Spleen (tissue), 7 donors: ENCODE data around the gene AKT3.

Experiments used
- POLR2AphosphoS5 ChIP-seq, 3 donors: sonication (generic); formaldehyde crosslinking; IDR thresholded peaks; one replicate each; pipeline ENCODE4 v1.5.1; 2017; ENCODE audit warnings: antibody characterized with exemption in 3 of 3
- TF ChIP-seq, protein P1 (sequence below), 11 experiments: fragments of 200-600 bp in 7 of 11; fragments of 450-650 bp in 4 of 11; sonication (generic) in 4 of 11; IDR thresholded peaks in 8 of 11; conservative IDR thresholded peaks in 3 of 11; 1 replicate in 7 of 11; 2 replicates in 4 of 11; pipeline versions ENCODE4 v1.4.0 to v1.8.0; 2016 to 2021; ENCODE audit warnings: antibody characterized with exemption in 11 of 11, inconsistent platforms in 4 of 11, mild to moderate bottlenecking in 1 of 11
- donor health status: DM: no; HTN: no; CAD: no; lungs with moderate emphysema.
- donor health status: DM: no; HTN: no; CAD: no.
- donor health status: DM: no; HTN: no; CAD: no.

DNA sequence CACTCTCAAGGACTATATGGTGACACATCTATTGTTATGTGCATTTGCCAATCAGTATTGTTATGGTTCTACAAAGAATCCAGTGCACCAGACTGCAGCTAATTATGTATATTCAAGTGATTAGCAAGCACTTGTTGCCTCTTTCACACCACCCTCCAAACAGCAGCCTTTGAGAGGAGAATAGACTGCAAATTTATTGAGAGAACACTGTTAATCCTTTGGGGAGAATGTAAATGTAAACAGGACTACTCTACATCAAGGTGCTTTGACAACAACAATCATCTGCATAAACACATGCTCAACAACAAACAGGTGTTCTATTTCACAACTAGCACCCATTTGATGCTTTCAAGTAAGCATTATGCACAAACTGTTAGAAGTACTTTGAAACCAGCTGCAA lies 117.4 kb downstream of the AKT3 start:
- TF ChIP-seq, protein P1, sequence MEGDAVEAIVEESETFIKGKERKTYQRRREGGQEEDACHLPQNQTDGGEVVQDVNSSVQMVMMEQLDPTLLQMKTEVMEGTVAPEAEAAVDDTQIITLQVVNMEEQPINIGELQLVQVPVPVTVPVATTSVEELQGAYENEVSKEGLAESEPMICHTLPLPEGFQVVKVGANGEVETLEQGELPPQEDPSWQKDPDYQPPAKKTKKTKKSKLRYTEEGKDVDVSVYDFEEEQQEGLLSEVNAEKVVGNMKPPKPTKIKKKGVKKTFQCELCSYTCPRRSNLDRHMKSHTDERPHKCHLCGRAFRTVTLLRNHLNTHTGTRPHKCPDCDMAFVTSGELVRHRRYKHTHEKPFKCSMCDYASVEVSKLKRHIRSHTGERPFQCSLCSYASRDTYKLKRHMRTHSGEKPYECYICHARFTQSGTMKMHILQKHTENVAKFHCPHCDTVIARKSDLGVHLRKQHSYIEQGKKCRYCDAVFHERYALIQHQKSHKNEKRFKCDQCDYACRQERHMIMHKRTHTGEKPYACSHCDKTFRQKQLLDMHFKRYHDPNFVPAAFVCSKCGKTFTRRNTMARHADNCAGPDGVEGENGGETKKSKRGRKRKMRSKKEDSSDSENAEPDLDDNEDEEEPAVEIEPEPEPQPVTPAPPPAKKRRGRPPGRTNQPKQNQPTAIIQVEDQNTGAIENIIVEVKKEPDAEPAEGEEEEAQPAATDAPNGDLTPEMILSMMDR (IDR thresholded peaks at IDR 0.05 in 8 of 11, conservative IDR thresholded peaks at IDR 0.05 in 3 of 11) = no peak
- TF ChIP-seq POLR2AphosphoS5 (IDR thresholded peaks at IDR 0.05) = no peak
